OCI-LY3 (cell line): ENCODE measurements around the gene MYL12A.

Experiments used
- H2AFZ ChIP-seq: fragments of 200-600, 300-600 bp; shearing (Covaris generic); 2 replicates; pipeline ENCODE4 v1.6.0; 2014; ENCODE audit warnings: antibody characterized with exemption, low read depth, low read length
- H3K27ac ChIP-seq: fragments of 200-600, 300-600 bp; sonication (generic); 2 replicates; pipeline ENCODE4 v1.5.1; 2014; ENCODE audit warnings: mild to moderate bottlenecking, low read length, moderate library complexity, mixed read lengths
- H3K27me3 ChIP-seq: fragments of 200-600, 300-600 bp; sonication (generic); 2 replicates; pipeline ENCODE4 v1.6.1; 2014; ENCODE audit warnings: low read depth, low read length, mixed read lengths
- H3K36me3 ChIP-seq: fragments of 200-600, 300-600 bp; sonication (generic); replicated peaks from 2 replicates; pipeline ENCODE3; 2014; ENCODE audit warnings: low read depth, low read length, mixed read lengths
- H3K4me1 ChIP-seq: fragments of 300-600, 200-600 bp; sonication (generic); 2 replicates; pipeline ENCODE4 v1.6.1; 2014; ENCODE audit warnings: low read length, mixed read lengths
- H3K4me2 ChIP-seq: fragments of 200-600, 300-600 bp; sonication (generic); 2 replicates; pipeline ENCODE4 v1.6.1; 2014; ENCODE audit warnings: low read length, mixed read lengths
- H3K4me3 ChIP-seq: fragments of 300-600, 200-600 bp; sonication (generic); 2 replicates; pipeline ENCODE4 v1.5.1; 2014; ENCODE audit warnings: antibody characterized with exemption, mild to moderate bottlenecking, low read length, moderate library complexity
- H3K79me2 ChIP-seq: fragments of 300-600, 200-600 bp; shearing (Covaris generic); 2 replicates; pipeline ENCODE4 v1.6.1; 2014; ENCODE audit warnings: mild to moderate bottlenecking, low read length, mixed read lengths
- H3K9ac ChIP-seq: fragments of 300-600, 200-600 bp; shearing (Covaris generic); 2 replicates; pipeline ENCODE4 v1.6.0; 2014; ENCODE audit warnings: mild to moderate bottlenecking, low read length, moderate library complexity
- H3K9me3 ChIP-seq: fragments of 200-600, 300-600 bp; shearing (Covaris generic); 2 replicates; pipeline ENCODE4 v1.6.1; 2014; ENCODE audit warnings: low read length, mixed read lengths; ENCODE audit not compliant: insufficient read depth
- H4K20me1 ChIP-seq: fragments of 200-600, 300-600 bp; sonication (generic); 2 replicates; pipeline ENCODE4 v1.6.1; 2016; ENCODE audit warnings: low read length, mixed read lengths; ENCODE audit not compliant: insufficient read depth
- EZH2phosphoT487 ChIP-seq: fragments of 200-600 bp; shearing (Covaris generic); IDR thresholded peaks from 2 replicates; pipeline ENCODE4 v1.6.1; 2018; ENCODE audit warnings: antibody characterized with exemption, mixed run types, low read depth
- TF ChIP-seq, protein P1 (sequence below): fragments of 200-600, 300-600 bp; sonication (generic); IDR thresholded peaks from 2 replicates; pipeline ENCODE4 v1.5.1; 2014; ENCODE audit warnings: antibody characterized with exemption, low read length, low read depth

Gene MYL12A

DNA sequence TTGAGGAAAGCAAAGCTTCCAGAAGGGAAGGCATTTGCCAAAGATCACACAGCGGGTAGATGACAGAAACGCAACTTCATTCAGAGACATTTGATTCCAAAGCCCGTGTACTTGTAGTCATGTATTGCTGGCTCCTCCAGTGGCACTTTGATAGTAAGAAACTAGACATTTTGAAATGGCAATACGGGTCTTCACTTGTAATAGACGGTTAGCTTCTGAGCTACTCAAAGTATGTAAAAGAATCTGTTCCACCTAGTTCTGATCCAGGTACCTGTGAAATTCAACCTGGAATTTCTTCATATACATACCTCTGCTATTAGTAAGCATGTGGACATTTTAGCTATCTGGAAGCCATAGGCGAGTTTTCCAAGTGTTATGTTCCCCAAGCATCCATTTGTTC, 26.1 kb upstream of the MYL12A start:
- H3K27me3 ChIP-seq: 0 out of 2 replicates have a peak, but pooled peaks cover 3% of the 10 kb centered on the region
- no peak overlapping the region for H3K9ac ChIP-seq
- H3K4me2 ChIP-seq: no peak overlapping the region
- H2AFZ ChIP-seq: no peak overlapping the region
- H3K9me3 ChIP-seq: no peaks in the 10 kb centered on the region
- H3K36me3 ChIP-seq: no peaks in the 10 kb centered on the region
- no peak for TF ChIP-seq EZH2phosphoT487
- TF ChIP-seq, protein P1, sequence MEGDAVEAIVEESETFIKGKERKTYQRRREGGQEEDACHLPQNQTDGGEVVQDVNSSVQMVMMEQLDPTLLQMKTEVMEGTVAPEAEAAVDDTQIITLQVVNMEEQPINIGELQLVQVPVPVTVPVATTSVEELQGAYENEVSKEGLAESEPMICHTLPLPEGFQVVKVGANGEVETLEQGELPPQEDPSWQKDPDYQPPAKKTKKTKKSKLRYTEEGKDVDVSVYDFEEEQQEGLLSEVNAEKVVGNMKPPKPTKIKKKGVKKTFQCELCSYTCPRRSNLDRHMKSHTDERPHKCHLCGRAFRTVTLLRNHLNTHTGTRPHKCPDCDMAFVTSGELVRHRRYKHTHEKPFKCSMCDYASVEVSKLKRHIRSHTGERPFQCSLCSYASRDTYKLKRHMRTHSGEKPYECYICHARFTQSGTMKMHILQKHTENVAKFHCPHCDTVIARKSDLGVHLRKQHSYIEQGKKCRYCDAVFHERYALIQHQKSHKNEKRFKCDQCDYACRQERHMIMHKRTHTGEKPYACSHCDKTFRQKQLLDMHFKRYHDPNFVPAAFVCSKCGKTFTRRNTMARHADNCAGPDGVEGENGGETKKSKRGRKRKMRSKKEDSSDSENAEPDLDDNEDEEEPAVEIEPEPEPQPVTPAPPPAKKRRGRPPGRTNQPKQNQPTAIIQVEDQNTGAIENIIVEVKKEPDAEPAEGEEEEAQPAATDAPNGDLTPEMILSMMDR: no peak
- H3K27ac ChIP-seq: no peak overlapping the region
- H3K4me3 ChIP-seq: no peak overlapping the region
- no peaks in the 10 kb centered on the region for H3K79me2 ChIP-seq
- no peaks in the 10 kb centered on the region for H3K4me1 ChIP-seq
- H4K20me1 ChIP-seq: no peaks in the 10 kb centered on the region

- Histone ChIP-seq H3K9ac (no peak overlapping the region), H3K9me3 (no peaks in the 10 kb centered on the region), H3K4me3 (no peak overlapping the region), H3K36me3 (no peaks in the 10 kb centered on the region), H3K4me2 (no peak overlapping the region), H4K20me1 (no peaks in the 10 kb centered on the region), H3K4me1 (no peaks in the 10 kb centered on the region), H2AFZ (no peak overlapping the region), H3K79me2 (no peaks in the 10 kb centered on the region), H3K27me3 (0 out of 2 replicates have a peak, but pooled peaks cover 3% of the 10 kb centered on the region), H3K27ac (no peak overlapping the region)
- TF ChIP-seq, protein P1: no peak
- no peak for TF ChIP-seq EZH2phosphoT487
These were observed 24.2 kb upstream of the MYL12A start for GRCh38 chr18:3223356-3223755.

GRCh38 chr18:3224223-3224622, 23.4 kb upstream of the MYL12A start:
- Histone ChIP-seq H3K4me1 (no peaks in the 10 kb centered on the region), H3K27me3 (0 out of 2 replicates have a peak, but pooled peaks cover 3% of the 10 kb centered on the region), H3K27ac (no peak overlapping the region), H3K4me2 (no peak overlapping the region), H3K4me3 (no peak overlapping the region), H3K36me3 (no peaks in the 10 kb centered on the region), H4K20me1 (no peaks in the 10 kb centered on the region), H3K79me2 (no peaks in the 10 kb centered on the region), H2AFZ (no peak overlapping the region), H3K9ac (no peak overlapping the region), H3K9me3 (no peaks in the 10 kb centered on the region)
- TF ChIP-seq EZH2phosphoT487: no peak
- TF ChIP-seq, protein P1: no peak

DNA sequence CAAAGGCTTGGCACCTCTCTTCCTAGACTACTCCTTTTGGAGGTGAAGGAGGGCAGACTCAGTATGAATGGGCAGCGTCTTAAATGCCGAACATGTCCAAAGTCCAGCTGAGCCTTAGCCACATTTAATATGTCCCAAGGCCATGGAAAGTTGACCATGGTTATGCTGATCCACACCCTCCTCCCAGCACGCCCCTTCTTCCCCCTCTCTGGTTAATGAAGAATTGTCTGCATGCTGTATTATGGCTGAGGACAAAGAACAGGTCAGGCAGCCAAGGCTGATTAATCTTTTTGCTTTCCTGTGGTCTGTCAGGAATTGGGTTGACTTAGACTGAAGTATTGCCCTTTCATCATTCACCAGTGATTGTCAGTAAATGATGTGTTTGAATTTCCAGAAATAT, 22.0 kb upstream of the MYL12A start:
- Histone ChIP-seq H4K20me1 (no peaks in the 10 kb centered on the region), H3K79me2 (no peaks in the 10 kb centered on the region), H2AFZ (no peak overlapping the region), H3K36me3 (no peaks in the 10 kb centered on the region), H3K27me3 (no peaks in the 10 kb centered on the region), H3K9me3 (no peaks in the 10 kb centered on the region), H3K9ac (no peak overlapping the region), H3K4me2 (no peak overlapping the region), H3K4me1 (no peaks in the 10 kb centered on the region), H3K27ac (no peak overlapping the region), H3K4me3 (no peak overlapping the region)
- TF ChIP-seq EZH2phosphoT487: no peak
- TF ChIP-seq, protein P1: no peak
